LNCAP (cell line): ENCODE measurements around the gene OR2AT4.

Experiments
- CTCF ChIP-seq: fragments of 450-650 bp; IDR thresholded peaks from 2 replicates; pipeline ENCODE4 v1.5.1; 2017; ENCODE audit warnings: mild to moderate bottlenecking

Gene OR2AT4

GRCh38 chr11:75082601-75083216 is 14.0 kb downstream of the OR2AT4 start:
- no peak for TF ChIP-seq CTCF

- no peak for TF ChIP-seq CTCF
These were observed 17.1 kb downstream of the OR2AT4 start for GRCh38 chr11:75079546-75079945.

GRCh38 chr11:75078233-75078632 is 18.4 kb downstream of the OR2AT4 start:
- no peak for TF ChIP-seq CTCF

- TF ChIP-seq CTCF: no peak
These were observed 19.4 kb downstream of the OR2AT4 start for GRCh38 chr11:75077316-75077715.

- TF ChIP-seq CTCF: no peak
These were observed 20.0 kb downstream of the OR2AT4 start for GRCh38 chr11:75076671-75077070.

- TF ChIP-seq CTCF: no peak
These were observed 23.1 kb downstream of the OR2AT4 start for GRCh38 chr11:75073459-75074190.

- no peak for TF ChIP-seq CTCF
These were observed 24.1 kb downstream of the OR2AT4 start for GRCh38 chr11:75072582-75072981.
